Keratinocyte (primary cell): ENCODE results near the gene GOLM1. TPM values are rescaled to one million over a fixed set of nuclear protein-coding genes. Genes with fewer than 3 reads are reported as not detected.

Experiments
- DNase-seq: peaks from one replicate; pipeline ENCODE4 v3.0.0-alpha.2; 2011; ENCODE audit warnings: low read depth, missing footprints, low spot score
- FAIRE-seq: peaks from 2 replicates; lab custom pipeline; 2011; peaks lifted over from hg19 to GRCh38; lab: Jason Lieb, UNC
- H2AFZ ChIP-seq: 2 replicates; pipeline ENCODE4 v1.6.0; 2012; ENCODE audit warnings: low read length, control low read depth, inconsistent platforms; ENCODE audit not compliant: control insufficient read depth
- H3K27ac ChIP-seq: 2 replicates; pipeline ENCODE4 v1.5.1; 2011; ENCODE audit warnings: low read length; ENCODE audit not compliant: control insufficient read depth, insufficient read depth
- H3K27me3 ChIP-seq: 3 replicates; pipeline ENCODE4 v1.6.0; 2011; ENCODE audit warnings: low read length; ENCODE audit not compliant: control insufficient read depth, insufficient read depth; ENCODE audit errors: extremely low read depth
- H3K36me3 ChIP-seq, 2 experiments: 2 replicates in 1 of 2; 3 replicates in 1 of 2; pipeline ENCODE4 v1.5.1; 2011; ENCODE audit warnings: low read length in 2 of 2, mild to moderate bottlenecking in 1 of 2; ENCODE audit not compliant: control insufficient read depth in 2 of 2, insufficient read depth in 2 of 2; ENCODE audit errors: extremely low read depth in 1 of 2
- H3K4me1 ChIP-seq: 3 replicates; pipeline ENCODE4 v1.5.1; 2011; ENCODE audit warnings: low read length; ENCODE audit not compliant: control insufficient read depth, insufficient read depth; ENCODE audit errors: extremely low read depth
- H3K4me2 ChIP-seq: 3 replicates; pipeline ENCODE4 v1.6.0; 2011; ENCODE audit warnings: low read depth, low read length; ENCODE audit not compliant: control insufficient read depth, insufficient read depth; ENCODE audit errors: extremely low read depth
- H3K4me3 ChIP-seq, 3 experiments: fragments of 200-600 bp in 1 of 3; sonication (generic) in 1 of 3; 2 replicates in 2 of 3; 3 replicates in 1 of 3; pipeline ENCODE4 v1.5.1; 2011 to 2016; ENCODE audit warnings: low read length in 3 of 3, mild to moderate bottlenecking in 3 of 3, control low read depth in 2 of 3, inconsistent platforms in 1 of 3, low read depth in 1 of 3, mixed read lengths in 1 of 3, mixed run types in 1 of 3, moderate library complexity in 1 of 3; ENCODE audit not compliant: control insufficient read depth in 2 of 3, insufficient read depth in 2 of 3; ENCODE audit errors: extremely low read depth in 1 of 3
- H3K79me2 ChIP-seq: 2 replicates; pipeline ENCODE4 v1.6.0; 2012; ENCODE audit warnings: low read length; ENCODE audit not compliant: control insufficient read depth, insufficient read depth
- H3K9ac ChIP-seq: 3 replicates; pipeline ENCODE4 v1.6.0; 2011; ENCODE audit warnings: low read length; ENCODE audit not compliant: control insufficient read depth, insufficient read depth; ENCODE audit errors: extremely low read depth
- H3K9me1 ChIP-seq: 3 replicates; pipeline ENCODE4 v1.6.0; 2011; ENCODE audit warnings: low read length; ENCODE audit not compliant: control insufficient read depth, insufficient read depth; ENCODE audit errors: extremely low read depth
- H3K9me3 ChIP-seq: 2 replicates; pipeline ENCODE4 v1.5.1; 2012; ENCODE audit warnings: low read depth, low read length; ENCODE audit not compliant: control insufficient read depth
- H4K20me1 ChIP-seq: 3 replicates; pipeline ENCODE4 v1.6.0; 2011; ENCODE audit warnings: low read length; ENCODE audit not compliant: control insufficient read depth, insufficient read depth; ENCODE audit errors: extremely low read depth
- CTCF ChIP-seq, 3 experiments: IDR thresholded peaks in 1 of 3; conservative IDR thresholded peaks in 1 of 3; optimal IDR thresholded peaks in 1 of 3; 2 replicates in 2 of 3; 3 replicates in 1 of 3; pipeline versions ENCODE3 to v1.5.1; 2011; ENCODE audit warnings: low read length in 3 of 3, mild to moderate bottlenecking in 3 of 3, moderate library complexity in 2 of 3, control low read depth in 1 of 3, inconsistent platforms in 1 of 3; ENCODE audit not compliant: insufficient read depth in 2 of 3; ENCODE audit errors: extremely low read depth in 1 of 3
- EZH2 ChIP-seq: IDR thresholded peaks from one replicate; pipeline ENCODE4 v1.6.1; 2012; ENCODE audit warnings: inconsistent platforms, mild to moderate bottlenecking, low read length, moderate library complexity
- dilution Hi-C: fragments of 300-500 bp; cut with MboI; formaldehyde crosslinking; loops from one replicate; pipeline ENCODE4 v1.7.0; 2020; ENCODE audit warnings: low sequenced_read_pairs; ENCODE audit not compliant: extremely low pct_ligation_motif_present
- polyA plus RNA-seq, 5 experiments: library from polyadenylated mRNA; depleted of rRNA in 3 of 5; stranded (reverse) in 3 of 5; stranded (forward) in 1 of 5; unstranded in 1 of 5; fragments of >200 nt; gene quantifications; 1 replicate in 1 of 5; 2 replicates in 3 of 5; 3 replicates in 1 of 5; pipeline versions ENCODE4 v1.2.1 to v1.2.3, GENCODE V29; 2011 to 2012; ENCODE audit warnings: missing spikeins in 2 of 5, low read depth in 1 of 5, low replicate concordance in 1 of 5

Gene GOLM1
- polyA plus RNA-seq, 1 donor (not counting 4 experiments of a cell fraction or from before 2014, with no cell fraction given) = 17.3 TPM

- no peaks in the 10 kb centered on the region for H3K4me1 ChIP-seq
- dilution Hi-C loops = no loop called here
- no peak for FAIRE-seq
- H3K9me1 ChIP-seq = no peaks in the 10 kb centered on the region
- H3K9ac ChIP-seq = no peak overlapping the region
- H4K20me1 ChIP-seq = no peaks in the 10 kb centered on the region
- no peak overlapping the region for H3K27ac ChIP-seq
- H3K79me2 ChIP-seq = no peaks in the 10 kb centered on the region
- no peak overlapping the region for H3K4me3 ChIP-seq
- no peaks in the 10 kb centered on the region for H3K27me3 ChIP-seq
- H2AFZ ChIP-seq = no peak overlapping the region
- no peak for DNase-seq
- H3K4me2 ChIP-seq = no peak overlapping the region
- no peaks in the 10 kb centered on the region for H3K9me3 ChIP-seq
- H3K36me3 ChIP-seq = peaks cover 0 to 11% of the 10 kb centered on the region in 2 experiments
- TF ChIP-seq CTCF (optimal IDR thresholded peaks at IDR 0.05 in 1 of 3, IDR thresholded peaks at IDR 0.05 in 1 of 3, conservative IDR thresholded peaks at IDR 0.05 in 1 of 3; ENCODE audit: extremely low read depth in 1 of 3, insufficient read depth in 2 of 3, low read length in 3 of 3) = no peak
These were observed 94.0 kb downstream of the GOLM1 start for GRCh38 chr9:86005253-86005775.

GRCh38 chr9:85995599-85995998, 103.8 kb downstream of the GOLM1 start:
- H3K4me3 ChIP-seq = no peak overlapping the region
- no peaks in the 10 kb centered on the region for H3K9me3 ChIP-seq
- no peaks in the 10 kb centered on the region for H3K79me2 ChIP-seq
- no peaks in the 10 kb centered on the region for H3K4me1 ChIP-seq
- no peaks in the 10 kb centered on the region for H4K20me1 ChIP-seq
- DNase-seq (no peak), FAIRE-seq (no peak)
- peaks cover 4 to 5% of the 10 kb centered on the region in 2 experiments for H3K36me3 ChIP-seq
- no peak overlapping the region for H3K4me2 ChIP-seq
- H2AFZ ChIP-seq = no peak overlapping the region
- dilution Hi-C loops = no loop called here
- no peaks in the 10 kb centered on the region for H3K27me3 ChIP-seq
- H3K9ac ChIP-seq = no peak overlapping the region
- no peak overlapping the region for H3K27ac ChIP-seq
- H3K9me1 ChIP-seq = no peaks in the 10 kb centered on the region
- TF ChIP-seq CTCF (optimal IDR thresholded peaks at IDR 0.05 in 1 of 3, IDR thresholded peaks at IDR 0.05 in 1 of 3, conservative IDR thresholded peaks at IDR 0.05 in 1 of 3; ENCODE audit: extremely low read depth in 1 of 3, insufficient read depth in 2 of 3, low read length in 3 of 3) = no peak
- TF ChIP-seq EZH2 = no peak
